DND-41 (cell line): ENCODE results near the gene FBP2.

Experiments
- ATAC-seq: fragments of 200-7000 bp; cut with Tn5 transposase; 3 replicates; pipeline ENCODE4 v1.9.1; 2021; ENCODE audit warnings: low read depth; ENCODE audit not compliant: insufficient read depth
- DNase-seq: peaks from one replicate; pipeline ENCODE4 v3.0.0-alpha.2; 2020
- H2AFZ ChIP-seq: 2 replicates; pipeline ENCODE4 v1.6.0; 2012; ENCODE audit warnings: low read depth, low read length
- H3K27ac ChIP-seq: 2 replicates; pipeline ENCODE4 v1.5.1; 2012; ENCODE audit warnings: low read length, inconsistent platforms
- H3K27me3 ChIP-seq: fragments of 200-600 bp; sonication (generic); 2 replicates; pipeline ENCODE4 v1.6.0; 2012; ENCODE audit warnings: low read length, mild to moderate bottlenecking, inconsistent platforms; ENCODE audit not compliant: insufficient read depth, poor library complexity
- H3K36me3 ChIP-seq: 2 replicates; pipeline ENCODE4 v1.5.1; 2012; ENCODE audit warnings: low read length, inconsistent platforms; ENCODE audit not compliant: insufficient read depth
- H3K4me1 ChIP-seq: 2 replicates; pipeline ENCODE4 v1.5.1; 2012; ENCODE audit warnings: mild to moderate bottlenecking, low read length; ENCODE audit not compliant: insufficient read depth
- H3K4me2 ChIP-seq: 2 replicates; pipeline ENCODE4 v1.6.0; 2012; ENCODE audit warnings: mild to moderate bottlenecking, moderate library complexity, low read length, inconsistent platforms; ENCODE audit not compliant: insufficient read depth
- H3K4me3 ChIP-seq, 2 experiments: fragments of 200-600 bp in 1 of 2; shearing (Covaris generic) in 1 of 2; 2 replicates each; pipeline ENCODE4 v1.5.1; 2012 to 2016; ENCODE audit warnings: inconsistent platforms in 2 of 2, low read length in 2 of 2, mild to moderate bottlenecking in 2 of 2, low read depth in 1 of 2, moderate library complexity in 1 of 2
- H3K79me2 ChIP-seq: 2 replicates; pipeline ENCODE4 v1.6.0; 2012; ENCODE audit warnings: low read length, inconsistent platforms; ENCODE audit not compliant: insufficient read depth
- H3K9ac ChIP-seq: 2 replicates; pipeline ENCODE4 v1.6.0; 2012; ENCODE audit warnings: low read depth, mild to moderate bottlenecking, inconsistent platforms, low read length, moderate library complexity
- H3K9me3 ChIP-seq: 2 replicates; pipeline ENCODE4 v1.5.1; 2012; ENCODE audit warnings: low read length, moderate library complexity, mild to moderate bottlenecking, inconsistent platforms; ENCODE audit not compliant: insufficient read depth, severe bottlenecking
- H4K20me1 ChIP-seq: 2 replicates; pipeline ENCODE4 v1.6.0; 2012; ENCODE audit warnings: low read length; ENCODE audit not compliant: insufficient read depth
- EZH2 ChIP-seq: IDR thresholded peaks from 3 replicates; pipeline ENCODE4 v1.6.1; 2012; ENCODE audit warnings: borderline replicate concordance, low read depth, mild to moderate bottlenecking, moderate library complexity, low read length, inconsistent platforms; ENCODE audit not compliant: severe bottlenecking
- TF ChIP-seq, protein P1 (sequence below): IDR thresholded peaks from 2 replicates; pipeline ENCODE4 v1.5.1; 2012; ENCODE audit warnings: borderline replicate concordance, low read length, moderate library complexity, mild to moderate bottlenecking; ENCODE audit not compliant: poor library complexity, severe bottlenecking; ENCODE audit errors: extremely low read depth

FBP2 gene

DNA sequence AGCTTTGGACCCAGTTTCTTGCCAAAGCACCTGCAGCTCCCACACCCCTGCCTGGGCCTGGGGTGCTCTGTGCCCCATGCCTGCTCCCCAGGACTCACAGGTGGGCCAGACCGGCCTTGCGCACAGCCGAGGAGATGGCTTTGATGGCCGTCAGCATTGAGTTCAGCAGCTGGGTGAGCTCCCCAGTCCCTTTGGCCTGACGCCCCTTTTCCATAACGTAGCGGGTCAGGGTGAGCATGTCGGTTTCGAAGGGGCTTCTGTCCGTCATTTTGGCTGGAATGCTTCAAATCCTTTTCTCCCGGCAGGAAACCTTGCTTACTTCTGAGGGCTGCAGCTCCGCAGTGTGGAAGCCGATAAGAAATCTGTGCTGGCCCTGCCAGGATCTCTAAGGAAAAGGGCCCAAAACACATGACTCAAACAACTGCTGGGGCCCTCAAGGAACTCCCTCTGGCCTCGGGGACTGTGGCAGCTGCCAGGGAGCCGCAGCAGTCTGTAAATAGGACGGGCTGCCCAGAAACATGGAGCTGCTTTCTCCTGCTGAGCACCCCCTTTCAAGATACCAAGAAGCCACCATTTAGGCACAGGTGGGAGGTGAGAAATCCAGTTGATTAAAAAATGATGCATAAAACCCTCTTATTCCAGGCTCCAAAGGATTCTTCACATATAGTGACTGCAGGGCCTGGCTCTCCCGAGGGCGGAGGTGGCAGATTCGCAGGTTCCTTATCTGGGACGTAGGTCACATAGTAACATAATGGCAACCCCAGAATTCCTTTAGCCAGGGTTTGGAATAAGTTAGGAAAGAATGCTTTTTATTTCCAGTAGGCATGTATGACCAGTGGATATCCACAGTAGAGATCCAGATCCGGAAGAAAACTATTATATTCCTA is at the start of gene FBP2:
Gene FBP2 (minus strand): TSS at position 366 of the 887 bp plus-strand sequence. CDS start 98 bp downstream, at position 268.
- Histone ChIP-seq H3K4me1 (no peaks in the 10 kb centered on the region), H3K27ac (no peak within 1 kb of the TSS), H4K20me1 (no peaks in the 10 kb centered on the region), H2AFZ (no peak within 1 kb of the TSS), H3K27me3 (peaks cover 2% of the 10 kb centered on the region), H3K36me3 (no peaks in the 10 kb centered on the region), H3K9ac (no peak within 1 kb of the TSS), H3K4me2 (no peak within 1 kb of the TSS), H3K79me2 (no peaks in the 10 kb centered on the region), H3K9me3 (no peaks in the 10 kb centered on the region), H3K4me3 (no peak within 1 kb of the TSS)
- no peak for TF ChIP-seq EZH2
- TF ChIP-seq, protein P1, sequence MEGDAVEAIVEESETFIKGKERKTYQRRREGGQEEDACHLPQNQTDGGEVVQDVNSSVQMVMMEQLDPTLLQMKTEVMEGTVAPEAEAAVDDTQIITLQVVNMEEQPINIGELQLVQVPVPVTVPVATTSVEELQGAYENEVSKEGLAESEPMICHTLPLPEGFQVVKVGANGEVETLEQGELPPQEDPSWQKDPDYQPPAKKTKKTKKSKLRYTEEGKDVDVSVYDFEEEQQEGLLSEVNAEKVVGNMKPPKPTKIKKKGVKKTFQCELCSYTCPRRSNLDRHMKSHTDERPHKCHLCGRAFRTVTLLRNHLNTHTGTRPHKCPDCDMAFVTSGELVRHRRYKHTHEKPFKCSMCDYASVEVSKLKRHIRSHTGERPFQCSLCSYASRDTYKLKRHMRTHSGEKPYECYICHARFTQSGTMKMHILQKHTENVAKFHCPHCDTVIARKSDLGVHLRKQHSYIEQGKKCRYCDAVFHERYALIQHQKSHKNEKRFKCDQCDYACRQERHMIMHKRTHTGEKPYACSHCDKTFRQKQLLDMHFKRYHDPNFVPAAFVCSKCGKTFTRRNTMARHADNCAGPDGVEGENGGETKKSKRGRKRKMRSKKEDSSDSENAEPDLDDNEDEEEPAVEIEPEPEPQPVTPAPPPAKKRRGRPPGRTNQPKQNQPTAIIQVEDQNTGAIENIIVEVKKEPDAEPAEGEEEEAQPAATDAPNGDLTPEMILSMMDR = no peak
- no peak for ATAC-seq
- no peak for DNase-seq

DNA sequence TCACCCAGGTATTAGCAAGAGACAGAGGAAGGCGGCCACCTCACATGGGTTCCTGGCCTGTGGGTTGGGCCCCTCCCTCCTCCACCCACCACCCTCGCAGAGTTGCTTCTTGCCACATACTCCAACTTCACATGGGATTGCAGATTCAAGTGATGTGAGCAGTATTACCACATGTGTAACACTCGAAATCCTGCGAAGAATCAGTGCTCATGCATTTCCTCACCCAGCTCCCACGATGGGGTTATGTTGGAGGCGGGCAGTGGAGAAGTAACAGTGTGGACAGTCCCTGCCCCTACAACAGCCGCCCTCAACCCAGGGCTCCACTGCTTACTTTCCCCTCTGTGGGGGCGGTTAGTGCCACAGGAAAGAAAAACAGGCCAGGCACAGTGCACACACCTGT is 49.6 kb upstream of the FBP2 start:
- H3K27me3 ChIP-seq = no peaks in the 10 kb centered on the region
- no peak overlapping the region for H3K4me3 ChIP-seq

DNA sequence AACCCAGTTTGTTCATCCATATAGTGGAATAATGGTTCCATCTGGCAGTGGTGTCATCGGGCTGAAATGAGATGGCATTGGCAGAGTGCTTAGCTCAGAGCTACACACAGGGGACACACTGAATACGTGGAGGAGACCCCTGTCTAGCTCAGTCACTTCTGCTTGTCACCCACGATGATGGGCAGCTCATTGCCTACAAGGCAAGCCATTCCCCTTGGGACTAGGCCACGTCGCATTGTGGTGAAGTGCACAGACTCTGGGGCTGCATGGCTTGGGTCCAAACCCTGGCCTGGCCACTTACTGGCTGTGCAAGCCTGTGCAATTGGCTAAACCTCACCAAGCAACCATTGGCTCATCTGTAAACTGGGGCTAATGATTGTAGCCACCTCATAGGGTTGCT is 48.9 kb upstream of the FBP2 start:
- no peaks in the 10 kb centered on the region for H3K9me3 ChIP-seq
- no peaks in the 10 kb centered on the region for H3K36me3 ChIP-seq
- DNase-seq = no peak
- H3K9ac ChIP-seq = no peak overlapping the region
- no peaks in the 10 kb centered on the region for H3K79me2 ChIP-seq
- TF ChIP-seq, protein P1 = no peak
- no peak for TF ChIP-seq EZH2
- H3K27ac ChIP-seq = no peak overlapping the region
- no peak overlapping the region for H3K4me3 ChIP-seq
- H2AFZ ChIP-seq = no peak overlapping the region
- H3K4me1 ChIP-seq = no peaks in the 10 kb centered on the region
- no peaks in the 10 kb centered on the region for H4K20me1 ChIP-seq
- no peak overlapping the region for H3K4me2 ChIP-seq
- no peak for ATAC-seq
- H3K27me3 ChIP-seq = no peaks in the 10 kb centered on the region

More for the DNA sequence above, 49.6 kb upstream of the FBP2 start:
- Histone ChIP-seq H3K9ac (no peak overlapping the region), H2AFZ (no peak overlapping the region), H3K4me2 (no peak overlapping the region), H3K27ac (no peak overlapping the region), H3K79me2 (no peaks in the 10 kb centered on the region), H3K36me3 (no peaks in the 10 kb centered on the region), H3K9me3 (no peaks in the 10 kb centered on the region), H3K4me1 (no peaks in the 10 kb centered on the region), H4K20me1 (no peaks in the 10 kb centered on the region)
- no peak for DNase-seq
- ATAC-seq = no peak
- TF ChIP-seq, protein P1 = no peak
- no peak for TF ChIP-seq EZH2
